ENCODE data around the gene AGPAT3. TPM values are rescaled to one million over a fixed set of nuclear protein-coding genes. Genes with fewer than 3 reads are reported as not detected.
"Not testable (repeated sequence)": the region's sequence is repeated elsewhere in the genome, so short reads cannot be mapped to it uniquely, and the experiment has no call there.

The AGPAT3 gene
- total RNA-seq, 4 donors from 2014 or later = 61.0 to 77.9 (median 69.4) TPM

GRCh38 chr21:43893536-43894205 lies 28.6 kb downstream of the AGPAT3 start:
- no peaks in the 10 kb centered on the region for H3K36me3 ChIP-seq

GRCh38 chr21:43894206-43894577 lies 29.2 kb downstream of the AGPAT3 start:
- Histone ChIP-seq H3K9me3 (no peaks in the 10 kb centered on the region), H3K4me1 (peaks cover 5% of the 10 kb centered on the region), H3K27ac (no peak overlapping the region), H3K4me3 (no peak overlapping the region), H3K27me3 (no peaks in the 10 kb centered on the region), H3K36me3 (peaks cover 1% of the 10 kb centered on the region)
- 66% methylated on average over 4 of the region's 4 CpGs for WGBS
- DNase-seq (ENCODE audit: low spot score in 2 of 2) = no peak
- no peak for TF ChIP-seq EP300 (IDR thresholded peaks at IDR 0.05)

More at GRCh38 chr21:43893536-43894205, 28.6 kb downstream of the AGPAT3 start:
- DNase-seq (ENCODE audit: low spot score in 2 of 2) = peak in 1 of 2 donors; percentile 61
- Histone ChIP-seq H3K4me1 (peaks cover 5% of the 10 kb centered on the region), H3K27me3 (no peaks in the 10 kb centered on the region), H3K4me3 (no peak overlapping the region), H3K9me3 (no peaks in the 10 kb centered on the region), H3K27ac (no peak overlapping the region)
- TF ChIP-seq CTCF (IDR thresholded peaks at IDR 0.05) = no peak
- no peak for TF ChIP-seq POLR2AphosphoS5 (IDR thresholded peaks at IDR 0.05)
- TF ChIP-seq POLR2A (IDR thresholded peaks at IDR 0.05) = no peak
- TF ChIP-seq EP300 (IDR thresholded peaks at IDR 0.05) = no peak
- WGBS = 70% methylated on average over 19 of the region's 19 CpGs

GRCh38 chr21:43895196-43895595 lies 30.2 kb downstream of the AGPAT3 start:
- TF ChIP-seq POLR2AphosphoS5 (IDR thresholded peaks at IDR 0.05) (no peak), CTCF (IDR thresholded peaks at IDR 0.05) (no peak), EP300 (IDR thresholded peaks at IDR 0.05) (no peak), POLR2A (IDR thresholded peaks at IDR 0.05) (no peak)
- peak in 1 of 2 donors; percentile 32 for DNase-seq (ENCODE audit: low spot score in 2 of 2)
- peaks cover 5% of the 10 kb centered on the region for H3K4me1 ChIP-seq
- peaks cover 4% of the 10 kb centered on the region for H3K36me3 ChIP-seq
- no peak overlapping the region for H3K27ac ChIP-seq
- no peaks in the 10 kb centered on the region for H3K27me3 ChIP-seq
- no peaks in the 10 kb centered on the region for H3K9me3 ChIP-seq
- H3K4me3 ChIP-seq = no peak overlapping the region
- WGBS = 96% methylated on average over 4 of the region's 4 CpGs

- H3K27me3 ChIP-seq; H3K9me3 ChIP-seq; H3K4me3 ChIP-seq; H3K27ac ChIP-seq; H3K4me1 ChIP-seq; H3K36me3 ChIP-seq; DNase-seq (ENCODE audit: low spot score in 2 of 2): not testable (repeated sequence)
- WGBS = 96% methylated on average over 5 of the region's 8 CpGs
Measured at GRCh38 chr21:43896696-43897299, 31.8 kb downstream of the AGPAT3 start.

- no peak for TF ChIP-seq POLR2AphosphoS5 (IDR thresholded peaks at IDR 0.05)
- DNase-seq (ENCODE audit: low spot score in 2 of 2) = peak in 1 of 2 donors; percentile 74
- H3K4me1 ChIP-seq = no peaks in the 10 kb centered on the region
- H3K27me3 ChIP-seq = no peaks in the 10 kb centered on the region
- no peak overlapping the region for H3K27ac ChIP-seq
- WGBS = 94% methylated on average over 23 of the region's 23 CpGs
- H3K9me3 ChIP-seq = no peaks in the 10 kb centered on the region
- no peak overlapping the region for H3K4me3 ChIP-seq
- peaks cover 4% of the 10 kb centered on the region for H3K36me3 ChIP-seq
Measured at GRCh38 chr21:43899307-43900077, 34.5 kb downstream of the AGPAT3 start.

GRCh38 chr21:43900078-43900385 lies 35.0 kb downstream of the AGPAT3 start:
- no peaks in the 10 kb centered on the region for H3K4me1 ChIP-seq
- H3K27ac ChIP-seq = no peak overlapping the region
- 71% methylated on average over 1 of the region's 1 CpG for WGBS
- TF ChIP-seq POLR2A (IDR thresholded peaks at IDR 0.05) (no peak), POLR2AphosphoS5 (IDR thresholded peaks at IDR 0.05) (no peak), CTCF (IDR thresholded peaks at IDR 0.05) (no peak), EP300 (IDR thresholded peaks at IDR 0.05) (no peak)
- no peak for DNase-seq (ENCODE audit: low spot score in 2 of 2)
- no peak overlapping the region for H3K4me3 ChIP-seq
- no peaks in the 10 kb centered on the region for H3K27me3 ChIP-seq
- H3K36me3 ChIP-seq = peaks cover 4% of the 10 kb centered on the region
- H3K9me3 ChIP-seq = no peaks in the 10 kb centered on the region

All from suprapubic skin (tissue), 4 donors.